Suprapubic skin (tissue), 4 donors: ENCODE data around the gene NPAS2. TPM values are rescaled to one million over a fixed set of nuclear protein-coding genes. Genes with fewer than 3 reads are reported as not detected.

Experiments used
- DNase-seq, 2 donors: peaks; one replicate each; pipeline ENCODE4 v3.0.0-alpha.2; 2019; ENCODE audit warnings: low spot score in 2 of 2
- H3K27ac ChIP-seq: fragments of 200-600 bp; sonication (generic); one replicate; pipeline ENCODE4 v1.5.1; 2019
- H3K27me3 ChIP-seq: fragments of 200-600 bp; sonication (generic); one replicate; pipeline ENCODE4 v1.5.1; 2019
- H3K36me3 ChIP-seq: fragments of 200-600 bp; sonication (generic); one replicate; pipeline ENCODE4 v1.5.1; 2019
- H3K4me1 ChIP-seq: fragments of 200-600 bp; sonication (generic); one replicate; pipeline ENCODE4 v1.5.1; 2019
- H3K4me3 ChIP-seq: fragments of 200-600 bp; sonication (generic); one replicate; pipeline ENCODE4 v1.5.1; 2019; ENCODE audit warnings: mild to moderate bottlenecking
- H3K9me3 ChIP-seq: fragments of 200-600 bp; sonication (generic); one replicate; pipeline ENCODE4 v1.5.1; 2019
- EP300 ChIP-seq: sonication (generic); formaldehyde crosslinking; IDR thresholded peaks from one replicate; pipeline ENCODE4 v1.6.1; 2017; ENCODE audit warnings: antibody characterized with exemption
- POLR2A ChIP-seq, 2 donors: fragments of 450-650 bp; IDR thresholded peaks; one replicate each; pipeline ENCODE4 v1.6.1; 2017; ENCODE audit warnings: antibody characterized with exemption in 2 of 2, mild to moderate bottlenecking in 2 of 2, moderate library complexity in 2 of 2
- POLR2AphosphoS5 ChIP-seq, 3 donors: sonication (generic); formaldehyde crosslinking; IDR thresholded peaks; one replicate each; pipeline ENCODE4 v1.6.1; 2017; ENCODE audit warnings: antibody characterized with exemption in 3 of 3
- WGBS: methylation state at CpG from one replicate; pipeline ENCODE4 v1.1.5; 2018; 5-methylcytosine and 5-hydroxymethylcytosine counted together
- total RNA-seq, 4 donors: library from RNA; depleted of rRNA; stranded (reverse); fragments of >200 nt; gene quantifications; one replicate each; pipeline ENCODE4 v1.1.0, GENCODE V29; 2016
- TF ChIP-seq, protein P1 (sequence below), 2 donors: fragments of 200-600 bp in 1 of 2; fragments of 450-650 bp in 1 of 2; sonication (generic) in 1 of 2; IDR thresholded peaks; one replicate each; pipeline ENCODE4 v1.5.1; 2016 to 2019; ENCODE audit warnings: antibody characterized with exemption in 2 of 2, mild to moderate bottlenecking in 1 of 2, moderate library complexity in 1 of 2

Gene NPAS2
- total RNA-seq, 4 donors from 2014 or later: 46.5 to 90.1 (median 62.9) TPM

GRCh38 chr2:100895402-100895801, 75.5 kb downstream of the NPAS2 start:
- Histone ChIP-seq H3K4me3 (no peak overlapping the region), H3K9me3 (no peaks in the 10 kb centered on the region), H3K36me3 (no peaks in the 10 kb centered on the region), H3K4me1 (peaks cover 10% of the 10 kb centered on the region), H3K27ac (no peak overlapping the region), H3K27me3 (no peaks in the 10 kb centered on the region)
- DNase-seq: no peak
- TF ChIP-seq POLR2A (IDR thresholded peaks at IDR 0.05): no peak
- TF ChIP-seq, protein P1, sequence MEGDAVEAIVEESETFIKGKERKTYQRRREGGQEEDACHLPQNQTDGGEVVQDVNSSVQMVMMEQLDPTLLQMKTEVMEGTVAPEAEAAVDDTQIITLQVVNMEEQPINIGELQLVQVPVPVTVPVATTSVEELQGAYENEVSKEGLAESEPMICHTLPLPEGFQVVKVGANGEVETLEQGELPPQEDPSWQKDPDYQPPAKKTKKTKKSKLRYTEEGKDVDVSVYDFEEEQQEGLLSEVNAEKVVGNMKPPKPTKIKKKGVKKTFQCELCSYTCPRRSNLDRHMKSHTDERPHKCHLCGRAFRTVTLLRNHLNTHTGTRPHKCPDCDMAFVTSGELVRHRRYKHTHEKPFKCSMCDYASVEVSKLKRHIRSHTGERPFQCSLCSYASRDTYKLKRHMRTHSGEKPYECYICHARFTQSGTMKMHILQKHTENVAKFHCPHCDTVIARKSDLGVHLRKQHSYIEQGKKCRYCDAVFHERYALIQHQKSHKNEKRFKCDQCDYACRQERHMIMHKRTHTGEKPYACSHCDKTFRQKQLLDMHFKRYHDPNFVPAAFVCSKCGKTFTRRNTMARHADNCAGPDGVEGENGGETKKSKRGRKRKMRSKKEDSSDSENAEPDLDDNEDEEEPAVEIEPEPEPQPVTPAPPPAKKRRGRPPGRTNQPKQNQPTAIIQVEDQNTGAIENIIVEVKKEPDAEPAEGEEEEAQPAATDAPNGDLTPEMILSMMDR (IDR thresholded peaks at IDR 0.05): no peak
- no peak for TF ChIP-seq EP300
- no peak for TF ChIP-seq POLR2AphosphoS5 (IDR thresholded peaks at IDR 0.05)
- WGBS: 82% methylated on average over 2 of the region's 3 CpGs

DNA sequence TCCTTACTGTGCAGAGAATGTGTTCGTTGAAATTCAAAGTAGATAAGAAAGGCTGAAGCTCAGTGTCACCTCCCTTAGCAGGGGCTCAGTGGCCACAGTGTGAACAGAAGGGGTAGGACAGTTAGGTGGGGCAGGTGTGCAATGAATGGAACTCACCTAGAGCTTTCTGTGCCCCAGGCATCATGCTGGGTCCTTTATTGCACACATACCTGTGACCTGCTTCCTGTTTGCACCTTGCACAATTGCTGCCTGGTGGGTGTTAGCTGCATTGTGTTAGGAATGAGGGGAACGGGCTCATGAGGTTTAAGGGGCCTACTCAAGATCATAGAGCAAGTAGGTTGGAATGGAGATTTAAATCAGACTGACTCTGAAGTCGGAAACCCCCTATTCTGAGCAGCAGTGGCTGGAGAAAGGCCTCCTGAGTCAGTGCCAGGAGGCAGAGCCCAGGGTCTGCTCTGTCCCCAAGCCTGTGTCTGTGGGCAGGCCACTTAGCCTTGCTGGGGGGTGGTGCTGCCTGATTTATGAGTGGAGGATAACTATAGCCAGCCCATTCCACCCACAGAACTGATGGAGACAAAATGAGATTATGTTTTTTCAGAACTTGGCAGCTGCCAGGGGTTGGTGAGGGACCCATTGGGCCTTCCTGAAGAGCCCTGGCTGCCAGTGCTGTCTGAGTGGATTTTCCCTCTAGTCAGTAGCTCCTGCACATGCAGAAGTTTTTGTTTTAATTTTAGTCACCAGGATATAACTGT, 76.2 kb downstream of the NPAS2 start:
- no peak overlapping the region for H3K4me3 ChIP-seq
- DNase-seq: no peak
- peaks cover 10% of the 10 kb centered on the region for H3K4me1 ChIP-seq
- no peaks in the 10 kb centered on the region for H3K9me3 ChIP-seq
- no peak overlapping the region for H3K27ac ChIP-seq
- WGBS: 66% methylated on average over 3 of the region's 3 CpGs
- no peaks in the 10 kb centered on the region for H3K27me3 ChIP-seq
- TF ChIP-seq EP300 (no peak), POLR2AphosphoS5 (IDR thresholded peaks at IDR 0.05) (no peak), POLR2A (IDR thresholded peaks at IDR 0.05) (no peak)
- TF ChIP-seq, protein P1 (IDR thresholded peaks at IDR 0.05): no peak
- no peaks in the 10 kb centered on the region for H3K36me3 ChIP-seq

GRCh38 chr2:100898035-100898665, 78.2 kb downstream of the NPAS2 start:
- DNase-seq: no peak
- H3K36me3 ChIP-seq: no peaks in the 10 kb centered on the region
- peaks cover 10% of the 10 kb centered on the region for H3K4me1 ChIP-seq
- TF ChIP-seq POLR2A (IDR thresholded peaks at IDR 0.05) (no peak), EP300 (no peak), POLR2AphosphoS5 (IDR thresholded peaks at IDR 0.05) (no peak)
- TF ChIP-seq, protein P1 (IDR thresholded peaks at IDR 0.05): no peak
- no peak overlapping the region for H3K4me3 ChIP-seq
- no peaks in the 10 kb centered on the region for H3K27me3 ChIP-seq
- H3K27ac ChIP-seq: no peak overlapping the region
- no peaks in the 10 kb centered on the region for H3K9me3 ChIP-seq
- 79% methylated on average over 8 of the region's 8 CpGs for WGBS

DNA sequence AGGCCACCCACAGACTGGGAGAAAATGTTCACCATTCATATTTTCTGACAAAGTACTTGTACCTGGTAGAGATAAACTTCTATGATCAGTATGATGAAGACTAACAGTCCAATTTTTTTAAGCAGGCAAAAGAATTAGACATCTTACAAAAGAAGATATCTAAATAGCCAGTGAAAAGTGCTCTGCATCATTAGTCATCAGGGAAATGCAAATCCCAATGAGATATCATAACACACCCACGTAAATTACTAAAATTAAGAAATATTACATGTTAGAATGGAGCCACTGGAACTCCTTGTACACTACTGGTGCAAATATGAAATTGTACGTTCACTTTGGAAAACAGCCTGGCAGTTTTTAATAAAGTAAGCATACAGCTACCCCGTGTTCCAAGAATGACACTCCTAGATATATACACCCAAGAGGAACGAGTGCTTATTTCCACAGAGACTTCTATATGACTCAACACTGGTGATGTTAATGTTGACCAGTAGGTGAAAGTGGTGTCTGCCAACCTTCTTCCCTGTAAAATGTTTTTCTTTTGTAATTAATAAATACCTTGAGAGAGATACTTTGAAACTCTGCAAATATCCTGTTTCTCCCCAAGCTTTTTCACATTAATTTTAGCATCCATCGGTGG, 80.3 kb downstream of the NPAS2 start:
- TF ChIP-seq POLR2A (IDR thresholded peaks at IDR 0.05): no peak
- TF ChIP-seq EP300: no peak
- TF ChIP-seq POLR2AphosphoS5 (IDR thresholded peaks at IDR 0.05): no peak
- TF ChIP-seq, protein P1 (IDR thresholded peaks at IDR 0.05): no peak
- H3K4me3 ChIP-seq: no peak overlapping the region
- WGBS: 92% methylated on average over 5 of the region's 5 CpGs

GRCh38 chr2:100902817-100903405, 83.0 kb downstream of the NPAS2 start:
- TF ChIP-seq, protein P1 (IDR thresholded peaks at IDR 0.05): peak in 1 of 2 donors; percentile 5
- TF ChIP-seq EP300 (no peak), POLR2AphosphoS5 (IDR thresholded peaks at IDR 0.05) (no peak)
- H3K27me3 ChIP-seq: no peaks in the 10 kb centered on the region
- no peak overlapping the region for H3K27ac ChIP-seq
- H3K9me3 ChIP-seq: no peaks in the 10 kb centered on the region
- WGBS: 41% methylated on average over 6 of the region's 6 CpGs
- H3K36me3 ChIP-seq: peaks cover 3% of the 10 kb centered on the region
- no peak for DNase-seq
- H3K4me1 ChIP-seq: peaks cover 9% of the 10 kb centered on the region
- no peak overlapping the region for H3K4me3 ChIP-seq

More for the DNA sequence above, 80.3 kb downstream of the NPAS2 start:
- no peak for DNase-seq
- Histone ChIP-seq H3K27ac (no peak overlapping the region), H3K4me1 (peaks cover 19% of the 10 kb centered on the region), H3K9me3 (no peaks in the 10 kb centered on the region), H3K36me3 (no peaks in the 10 kb centered on the region), H3K27me3 (no peaks in the 10 kb centered on the region)
